Stimulated activated memory B cell treated with anti-CD40 and anti-IgM and Interleukin-4, amounts not matched to agents 10 μg/mL and 1 μg/mL and 100 μg/mL, for 72 hours (primary cell): ENCODE results near the gene ANAPC15.
A peak's percentile ranks its signal among the peaks of the same experiment; 100 is the strongest.
"Not testable (repeated sequence)": the region's sequence is repeated elsewhere in the genome, so short reads cannot be mapped to it uniquely, and the experiment has no call there.

ENCODE experiments used
- ATAC-seq: fragments of 150-1000 bp; cut with Tn5 transposase; 2 replicates; pipeline ENCODE4 v1.10.0; 2021
- H3K27ac Mint-ChIP-seq: one replicate; pipeline ENCODE4 v1.8.0; 2022; ENCODE audit warnings: mild to moderate bottlenecking, mixed read lengths
- H3K27me3 Mint-ChIP-seq: one replicate; pipeline ENCODE4 v1.8.0; 2022; ENCODE audit warnings: mixed read lengths
- H3K36me3 Mint-ChIP-seq: one replicate; pipeline ENCODE4 v1.8.0; 2022; ENCODE audit warnings: mixed read lengths
- H3K4me1 Mint-ChIP-seq: one replicate; pipeline ENCODE4 v1.8.0; 2022; ENCODE audit warnings: mixed read lengths
- H3K4me3 Mint-ChIP-seq: one replicate; pipeline ENCODE4 v1.8.0; 2022; ENCODE audit warnings: mild to moderate bottlenecking, moderate library complexity, mixed read lengths
- H3K9me3 Mint-ChIP-seq: one replicate; pipeline ENCODE4 v1.8.0; 2022; ENCODE audit warnings: mixed read lengths

ANAPC15 gene

DNA sequence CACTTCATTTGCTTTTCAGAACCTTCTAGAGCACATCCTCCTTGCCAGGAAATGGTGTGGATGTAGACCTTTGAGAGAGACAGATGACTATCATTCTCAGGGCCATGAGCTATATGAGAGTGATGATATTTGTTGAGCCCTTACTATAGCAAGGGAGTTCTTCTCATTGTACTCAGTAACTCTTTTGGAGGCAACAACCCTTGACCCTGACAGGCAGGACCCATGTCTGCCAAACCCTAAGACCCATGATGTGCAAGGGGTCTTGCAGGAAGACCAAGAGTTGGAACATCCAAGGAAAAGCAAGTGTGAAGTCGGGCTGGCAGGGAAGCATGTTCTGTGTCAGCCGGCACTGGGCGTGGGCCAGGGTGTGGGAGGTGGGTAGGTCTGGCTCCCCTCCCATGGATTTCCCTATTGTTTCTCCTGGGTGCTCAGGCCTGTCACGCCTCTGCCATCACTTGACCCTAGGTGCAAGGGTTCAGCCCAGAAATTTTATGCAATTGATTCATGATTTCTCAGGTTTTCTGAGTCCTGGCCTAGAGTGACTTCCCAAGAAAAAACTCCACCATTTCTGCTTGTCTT, 24.3 kb upstream of the ANAPC15 start:
- Mint-ChIP-seq H3K27me3 (peaks cover 19% of the 10 kb centered on the region), H3K4me1 (no peaks in the 10 kb centered on the region), H3K9me3 (peaks cover 4% of the 10 kb centered on the region), H3K4me3 (no peak overlapping the region), H3K27ac (no peak overlapping the region), H3K36me3 (no peaks in the 10 kb centered on the region)
- peak; percentile 7 for ATAC-seq

DNA sequence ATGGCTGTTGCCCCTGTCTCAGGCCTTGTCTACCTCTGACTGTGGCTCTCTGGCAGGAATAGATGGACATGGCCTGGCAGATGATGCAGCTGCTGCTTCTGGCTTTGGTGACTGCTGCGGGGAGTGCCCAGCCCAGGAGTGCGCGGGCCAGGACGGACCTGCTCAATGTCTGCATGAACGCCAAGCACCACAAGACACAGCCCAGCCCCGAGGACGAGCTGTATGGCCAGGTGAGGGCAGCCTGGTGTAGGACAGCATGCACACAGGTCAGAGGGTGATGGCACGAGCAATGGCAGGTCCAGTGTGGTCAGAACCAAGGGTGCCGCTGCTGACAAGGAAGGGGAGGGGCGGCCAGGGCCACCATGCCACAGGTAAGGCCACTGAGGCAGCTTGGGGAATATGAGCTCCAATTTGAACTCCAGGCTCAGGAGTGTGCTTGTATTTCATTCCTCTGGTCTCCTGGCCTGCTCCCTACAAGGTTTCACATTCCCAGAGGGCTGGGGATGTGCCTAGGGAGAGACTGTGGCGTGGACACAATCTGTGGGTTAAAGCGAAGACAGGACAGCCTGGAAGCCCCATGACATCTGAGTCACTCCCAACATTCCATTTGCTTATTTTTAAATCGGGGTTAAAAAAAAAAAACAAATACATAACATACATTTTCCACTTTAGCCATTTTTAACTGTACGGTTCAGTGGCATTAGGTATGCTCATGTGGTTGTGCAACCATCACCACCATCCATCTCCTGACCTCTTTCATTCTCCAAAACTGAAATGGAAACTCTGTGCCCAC, 23.6 kb upstream of the ANAPC15 start:
- Mint-ChIP-seq H3K9me3 (peaks cover 4% of the 10 kb centered on the region), H3K4me3 (no peak overlapping the region), H3K4me1 (no peaks in the 10 kb centered on the region), H3K27me3 (peaks cover 13% of the 10 kb centered on the region), H3K27ac (no peak overlapping the region), H3K36me3 (no peaks in the 10 kb centered on the region)
- peak; percentile 39 for ATAC-seq

DNA sequence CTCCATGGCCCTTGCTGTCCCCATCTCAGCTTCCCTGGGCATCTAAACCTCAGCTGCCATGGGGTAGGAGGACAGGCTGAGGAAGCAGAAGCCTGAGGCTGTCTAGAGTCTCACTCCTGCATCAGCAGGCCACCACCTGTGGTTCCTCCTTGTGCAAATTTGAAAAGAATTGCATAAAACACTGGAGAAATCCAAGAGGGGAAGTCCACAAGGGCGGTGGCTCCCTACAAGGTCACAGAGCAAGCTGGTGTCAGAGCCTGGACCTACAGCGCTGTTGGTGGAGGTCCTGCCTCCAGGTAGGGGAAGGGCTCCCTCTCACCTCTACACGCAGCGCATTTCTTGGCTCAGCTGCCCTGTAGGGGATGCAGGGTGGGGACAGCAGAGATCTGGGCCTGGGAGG, 23.0 kb upstream of the ANAPC15 start, which contains the start of gene FOLR3:
Gene FOLR3 (plus strand): TSS at position 253 of the 400 bp plus-strand sequence. CDS start 228 bp downstream, outside the sequence.
- not testable (repeated sequence) for H3K27ac Mint-ChIP-seq, H3K4me3 Mint-ChIP-seq, ATAC-seq, H3K9me3 Mint-ChIP-seq, H3K27me3 Mint-ChIP-seq, H3K4me1 Mint-ChIP-seq, H3K36me3 Mint-ChIP-seq

DNA sequence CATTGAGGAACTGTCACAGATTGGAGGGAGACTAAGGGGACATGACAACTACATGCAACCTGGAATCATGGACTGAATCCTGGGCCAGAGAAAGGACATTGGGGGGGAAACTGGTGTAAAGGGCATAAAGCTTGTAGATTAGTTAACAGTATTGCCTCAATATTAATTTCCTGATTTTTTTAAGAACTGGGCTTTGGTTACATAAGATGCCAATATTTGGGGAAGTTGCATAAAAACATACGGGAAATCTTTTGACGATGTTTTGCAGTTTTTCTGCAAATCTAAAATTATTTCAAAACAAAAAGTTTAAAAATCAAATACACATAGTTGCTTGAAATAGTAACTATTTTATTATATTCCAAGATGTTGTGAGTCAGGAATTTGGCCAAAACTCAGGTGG, 20.2 kb upstream of the ANAPC15 start:
- peaks cover 13% of the 10 kb centered on the region for H3K36me3 Mint-ChIP-seq
- H3K4me3 Mint-ChIP-seq = no peak overlapping the region
- H3K4me1 Mint-ChIP-seq = no peaks in the 10 kb centered on the region
- ATAC-seq = no peak
- H3K27me3 Mint-ChIP-seq = peaks cover 20% of the 10 kb centered on the region
- peaks cover 15% of the 10 kb centered on the region for H3K9me3 Mint-ChIP-seq
- no peak overlapping the region for H3K27ac Mint-ChIP-seq

DNA sequence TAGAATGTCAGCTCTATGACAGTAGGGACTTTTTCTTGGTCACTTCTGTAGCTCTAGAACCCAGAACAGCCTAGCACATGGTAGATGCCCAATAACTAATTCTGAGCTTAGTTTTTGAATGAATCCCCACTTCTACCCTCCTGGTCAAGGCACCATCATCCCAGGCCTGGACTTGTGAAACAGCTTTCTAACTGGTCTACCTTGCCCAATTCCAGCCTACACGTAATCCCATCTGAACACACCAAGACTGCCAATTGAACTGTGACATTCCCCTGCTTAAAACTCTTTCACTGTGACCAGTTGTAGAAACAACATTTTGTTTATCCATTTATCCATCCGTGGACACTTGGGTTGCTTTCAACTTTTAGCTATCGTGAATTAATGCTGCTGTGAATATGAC, 16.9 kb upstream of the ANAPC15 start:
- H3K36me3 Mint-ChIP-seq = peaks cover 14% of the 10 kb centered on the region
- H3K27ac Mint-ChIP-seq = no peak overlapping the region
- H3K4me1 Mint-ChIP-seq = no peaks in the 10 kb centered on the region
- no peak overlapping the region for H3K4me3 Mint-ChIP-seq
- H3K27me3 Mint-ChIP-seq = peaks cover 26% of the 10 kb centered on the region
- ATAC-seq = no peak
- peaks cover 10% of the 10 kb centered on the region for H3K9me3 Mint-ChIP-seq

DNA sequence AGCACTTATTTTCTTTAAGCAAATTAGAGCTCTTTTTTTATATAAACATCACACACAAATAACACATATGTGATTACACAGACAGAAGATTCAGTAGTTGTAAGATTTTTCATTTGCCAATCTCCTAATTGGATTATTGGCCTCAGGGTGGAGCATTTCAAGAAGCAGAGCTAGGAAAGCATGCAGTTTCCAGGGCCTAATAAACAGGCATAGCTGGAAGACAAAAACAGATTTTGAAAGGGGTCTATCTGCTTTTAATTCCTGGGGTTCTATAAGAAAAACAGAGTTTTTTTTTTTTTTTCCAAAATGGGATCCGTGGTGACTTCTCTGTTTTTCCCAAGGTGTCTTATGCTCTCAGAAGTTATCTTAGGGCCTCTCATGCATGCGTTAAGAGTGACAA, 15.4 kb upstream of the ANAPC15 start:
- H3K4me3 Mint-ChIP-seq = no peak overlapping the region
- H3K27ac Mint-ChIP-seq = no peak overlapping the region
- no peak for ATAC-seq
- peaks cover 40% of the 10 kb centered on the region for H3K27me3 Mint-ChIP-seq
- peaks cover 17% of the 10 kb centered on the region for H3K36me3 Mint-ChIP-seq
- H3K9me3 Mint-ChIP-seq = peaks cover 10% of the 10 kb centered on the region
- H3K4me1 Mint-ChIP-seq = no peaks in the 10 kb centered on the region

DNA sequence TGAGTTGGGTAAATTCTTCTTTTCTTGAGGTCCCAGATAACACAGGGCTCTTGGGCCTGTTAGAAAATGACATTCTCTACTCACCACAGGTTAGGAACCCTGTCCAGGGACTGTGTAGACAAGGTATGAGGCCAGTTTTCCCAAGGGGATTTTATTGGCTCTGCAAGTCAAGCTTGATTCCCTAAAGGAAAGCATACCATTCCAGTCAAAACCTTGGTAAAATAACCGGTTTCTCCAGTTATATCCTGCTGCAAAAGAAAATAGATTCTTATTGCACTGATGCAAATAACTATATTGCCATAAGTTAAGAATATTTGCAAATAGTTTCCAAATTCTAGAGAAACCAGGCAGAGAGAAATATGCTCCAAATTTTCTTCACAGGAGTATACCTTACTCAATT, 13.5 kb upstream of the ANAPC15 start:
- H3K27ac Mint-ChIP-seq = no peak overlapping the region
- peaks cover 43% of the 10 kb centered on the region for H3K27me3 Mint-ChIP-seq
- H3K36me3 Mint-ChIP-seq = peaks cover 17% of the 10 kb centered on the region
- H3K4me3 Mint-ChIP-seq = no peak overlapping the region
- no peaks in the 10 kb centered on the region for H3K4me1 Mint-ChIP-seq
- H3K9me3 Mint-ChIP-seq = peaks cover 10% of the 10 kb centered on the region
- ATAC-seq = no peak

DNA sequence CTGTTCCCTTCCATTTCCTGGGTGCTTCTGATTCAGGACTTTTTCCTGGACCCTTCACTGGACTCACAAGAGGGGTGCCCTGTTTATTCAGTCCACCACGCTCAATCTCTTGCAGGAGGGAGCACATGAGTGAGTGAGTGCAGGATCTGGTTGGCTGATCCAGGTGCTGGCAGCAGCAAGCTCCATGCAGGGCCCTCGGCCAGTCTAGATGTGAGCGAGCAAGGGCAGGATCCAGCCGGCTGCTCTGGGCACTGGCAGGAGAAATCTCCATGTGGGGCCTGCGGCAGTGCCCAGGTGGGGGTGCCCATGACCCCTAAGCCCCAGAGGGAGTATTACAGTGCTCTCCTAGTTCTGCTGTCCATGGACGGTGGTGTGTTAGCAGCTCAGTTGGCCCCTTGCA, 11.6 kb upstream of the ANAPC15 start:
- H3K9me3 Mint-ChIP-seq = peaks cover 7% of the 10 kb centered on the region
- ATAC-seq = no peak
- peaks cover 13% of the 10 kb centered on the region for H3K36me3 Mint-ChIP-seq
- H3K27me3 Mint-ChIP-seq = peaks cover 37% of the 10 kb centered on the region
- no peaks in the 10 kb centered on the region for H3K4me1 Mint-ChIP-seq
- H3K27ac Mint-ChIP-seq = no peak overlapping the region
- H3K4me3 Mint-ChIP-seq = no peak overlapping the region

DNA sequence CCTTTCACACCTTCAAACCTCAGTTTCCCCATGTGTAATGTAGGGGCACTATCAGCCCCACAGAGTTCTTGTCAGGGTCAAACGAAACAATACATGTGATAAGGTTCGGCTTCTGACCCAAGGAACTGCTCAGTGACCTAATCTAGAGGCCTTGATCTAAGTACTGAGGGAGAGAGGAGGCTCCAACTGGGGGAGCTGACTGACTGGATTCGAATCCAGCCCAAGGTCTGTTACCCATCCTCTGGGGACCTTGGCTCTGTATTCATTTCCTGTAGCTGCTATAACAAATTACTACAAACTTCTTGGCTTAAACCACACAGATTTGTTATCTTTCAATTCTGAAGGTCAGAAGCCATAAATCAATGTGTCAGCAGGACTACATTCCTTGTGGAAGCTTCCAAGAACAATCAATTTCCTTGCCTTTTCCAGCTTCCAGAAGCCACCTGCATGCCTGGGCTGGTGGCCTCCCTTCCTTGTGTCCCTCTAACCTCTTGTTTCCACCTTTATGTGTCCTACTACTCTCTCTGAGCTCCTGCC, 10.7 kb upstream of the ANAPC15 start:
- no peak for ATAC-seq
- Mint-ChIP-seq H3K27me3 (peaks cover 28% of the 10 kb centered on the region), H3K36me3 (peaks cover 5% of the 10 kb centered on the region), H3K27ac (no peak overlapping the region), H3K4me3 (no peak overlapping the region), H3K9me3 (no peaks in the 10 kb centered on the region), H3K4me1 (no peaks in the 10 kb centered on the region)

DNA sequence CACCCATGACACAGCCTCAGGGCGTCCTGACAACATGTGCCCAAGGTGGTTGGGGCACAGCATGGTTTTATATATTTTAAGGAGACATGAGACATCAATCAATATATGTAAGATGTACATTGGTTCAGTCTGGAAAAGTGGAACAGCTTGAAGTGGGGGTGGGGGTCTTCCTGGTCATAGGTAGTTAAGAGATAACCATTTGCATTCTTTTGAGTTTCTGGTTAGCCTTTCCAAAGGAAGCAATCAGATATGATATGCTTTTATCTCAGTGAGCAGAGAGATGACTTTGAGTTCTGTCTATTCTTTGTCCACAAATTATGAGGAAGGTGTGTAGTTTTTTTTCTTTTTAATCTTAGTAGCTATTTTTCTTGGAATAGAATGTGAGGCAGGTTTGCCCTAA, 10.1 kb upstream of the ANAPC15 start:
- H3K4me1 Mint-ChIP-seq = no peaks in the 10 kb centered on the region
- peaks cover 28% of the 10 kb centered on the region for H3K27me3 Mint-ChIP-seq
- no peak overlapping the region for H3K4me3 Mint-ChIP-seq
- no peaks in the 10 kb centered on the region for H3K9me3 Mint-ChIP-seq
- ATAC-seq = no peak
- H3K27ac Mint-ChIP-seq = no peak overlapping the region
- H3K36me3 Mint-ChIP-seq = peaks cover 5% of the 10 kb centered on the region

DNA sequence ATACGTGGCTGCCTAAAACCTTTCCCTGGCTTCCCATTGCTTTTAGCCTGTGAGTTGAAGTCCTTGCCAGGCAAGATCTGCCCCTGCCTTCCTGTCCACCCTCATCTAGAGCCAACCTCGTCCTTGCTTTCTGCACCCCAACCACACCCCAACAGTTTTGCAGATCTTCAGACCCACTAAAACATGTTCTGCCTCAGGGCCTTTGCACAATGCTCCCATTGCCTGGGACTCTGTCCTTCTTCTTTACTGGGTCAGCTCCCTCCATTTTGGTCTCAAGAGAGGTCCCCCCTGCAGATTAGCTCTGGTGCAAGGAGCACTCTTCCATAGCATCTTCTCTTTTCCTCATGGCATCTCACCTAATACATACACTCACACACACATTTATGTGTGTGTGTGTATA, 8.4 kb upstream of the ANAPC15 start:
- H3K36me3 Mint-ChIP-seq = peaks cover 5% of the 10 kb centered on the region
- H3K27ac Mint-ChIP-seq = no peak overlapping the region
- no peaks in the 10 kb centered on the region for H3K4me1 Mint-ChIP-seq
- no peak overlapping the region for H3K4me3 Mint-ChIP-seq
- H3K27me3 Mint-ChIP-seq = peaks cover 36% of the 10 kb centered on the region
- H3K9me3 Mint-ChIP-seq = no peaks in the 10 kb centered on the region
- no peak for ATAC-seq

DNA sequence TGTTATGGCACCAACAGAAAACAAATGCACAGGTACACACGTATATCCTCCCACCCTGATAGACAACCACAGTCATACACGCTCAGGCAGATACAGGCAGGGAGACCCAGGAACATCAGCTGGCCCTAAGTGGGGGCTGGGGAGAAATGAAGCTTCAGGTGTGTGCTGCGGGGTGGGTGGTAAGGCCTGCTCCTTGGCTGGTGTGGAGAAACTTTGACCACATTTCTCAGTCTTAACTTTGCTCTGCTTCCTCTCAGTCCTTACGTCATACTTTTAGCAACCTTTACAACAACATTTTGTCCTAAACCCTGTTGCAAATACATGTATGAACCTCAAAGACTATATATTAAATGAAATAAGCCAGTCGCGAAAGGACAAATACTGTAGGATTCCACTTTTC, 6.7 kb upstream of the ANAPC15 start:
- no peaks in the 10 kb centered on the region for H3K9me3 Mint-ChIP-seq
- peaks cover 28% of the 10 kb centered on the region for H3K27me3 Mint-ChIP-seq
- H3K27ac Mint-ChIP-seq = no peak overlapping the region
- H3K36me3 Mint-ChIP-seq = peaks cover 2% of the 10 kb centered on the region
- ATAC-seq = no peak
- no peak overlapping the region for H3K4me3 Mint-ChIP-seq
- H3K4me1 Mint-ChIP-seq = no peaks in the 10 kb centered on the region

DNA sequence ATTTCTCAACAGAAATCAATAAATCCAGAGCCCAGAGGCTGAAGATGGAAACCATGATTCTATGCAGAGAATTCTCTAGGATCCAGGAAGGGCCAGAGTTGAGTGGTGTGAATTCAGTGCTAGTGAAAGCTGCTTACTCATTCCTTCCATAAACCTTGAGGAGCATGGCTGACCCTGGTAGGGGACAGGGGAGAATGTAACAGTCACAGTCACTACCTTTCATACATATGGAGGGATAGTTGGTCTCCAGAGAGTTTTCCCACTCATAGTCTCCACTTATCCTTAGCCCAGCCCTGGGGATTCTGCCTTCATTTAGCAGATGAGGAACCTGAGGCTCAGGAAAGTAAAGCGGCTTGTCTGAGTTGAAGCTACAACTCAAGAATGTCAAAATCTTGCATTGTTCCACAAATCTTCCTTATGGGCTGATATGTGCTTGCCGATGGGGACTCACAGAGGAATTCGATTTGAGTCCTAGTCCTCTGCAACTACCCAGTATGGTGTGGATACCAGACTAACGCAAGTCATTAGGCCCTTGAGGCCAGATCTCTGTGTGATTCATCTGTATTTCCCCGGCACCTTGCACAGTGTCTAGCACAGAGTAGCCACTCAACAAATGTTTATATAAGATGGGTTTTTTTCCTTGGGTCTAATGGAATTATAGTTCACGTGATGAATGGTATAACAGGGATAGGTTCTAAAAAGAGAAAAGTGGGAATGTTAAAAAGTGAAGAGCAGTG, 3.7 kb upstream of the ANAPC15 start:
- Mint-ChIP-seq H3K9me3 (no peaks in the 10 kb centered on the region), H3K27me3 (peaks cover 15% of the 10 kb centered on the region), H3K4me1 (peaks cover 12% of the 10 kb centered on the region), H3K27ac (no peak overlapping the region), H3K36me3 (no peaks in the 10 kb centered on the region), H3K4me3 (no peak overlapping the region)
- no peak for ATAC-seq

DNA sequence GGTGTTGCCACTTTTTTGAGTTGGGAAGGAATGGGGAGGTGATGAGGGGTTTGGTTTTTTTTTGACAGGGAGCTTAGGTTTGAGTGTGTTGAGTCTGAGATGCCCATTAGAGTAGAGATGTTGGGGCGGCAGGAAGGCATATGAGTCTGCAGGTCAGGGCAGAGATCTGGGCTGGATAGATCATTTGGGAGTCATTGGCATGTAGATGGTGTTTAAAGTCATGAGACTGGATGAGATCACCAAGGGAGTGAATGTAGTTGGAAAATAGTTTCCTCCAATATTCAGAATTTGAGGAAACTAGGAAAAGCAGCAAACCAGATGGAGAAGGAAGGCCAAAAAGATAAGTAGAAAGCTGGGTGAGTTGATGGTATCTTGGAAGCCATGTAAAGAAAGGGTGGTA, 2.1 kb upstream of the ANAPC15 start:
- no peak for ATAC-seq
- H3K4me1 Mint-ChIP-seq = peaks cover 16% of the 10 kb centered on the region
- H3K9me3 Mint-ChIP-seq = no peaks in the 10 kb centered on the region
- no peak overlapping the region for H3K27ac Mint-ChIP-seq
- peaks cover 8% of the 10 kb centered on the region for H3K27me3 Mint-ChIP-seq
- H3K4me3 Mint-ChIP-seq = no peak overlapping the region
- H3K36me3 Mint-ChIP-seq = peaks cover 6% of the 10 kb centered on the region

DNA sequence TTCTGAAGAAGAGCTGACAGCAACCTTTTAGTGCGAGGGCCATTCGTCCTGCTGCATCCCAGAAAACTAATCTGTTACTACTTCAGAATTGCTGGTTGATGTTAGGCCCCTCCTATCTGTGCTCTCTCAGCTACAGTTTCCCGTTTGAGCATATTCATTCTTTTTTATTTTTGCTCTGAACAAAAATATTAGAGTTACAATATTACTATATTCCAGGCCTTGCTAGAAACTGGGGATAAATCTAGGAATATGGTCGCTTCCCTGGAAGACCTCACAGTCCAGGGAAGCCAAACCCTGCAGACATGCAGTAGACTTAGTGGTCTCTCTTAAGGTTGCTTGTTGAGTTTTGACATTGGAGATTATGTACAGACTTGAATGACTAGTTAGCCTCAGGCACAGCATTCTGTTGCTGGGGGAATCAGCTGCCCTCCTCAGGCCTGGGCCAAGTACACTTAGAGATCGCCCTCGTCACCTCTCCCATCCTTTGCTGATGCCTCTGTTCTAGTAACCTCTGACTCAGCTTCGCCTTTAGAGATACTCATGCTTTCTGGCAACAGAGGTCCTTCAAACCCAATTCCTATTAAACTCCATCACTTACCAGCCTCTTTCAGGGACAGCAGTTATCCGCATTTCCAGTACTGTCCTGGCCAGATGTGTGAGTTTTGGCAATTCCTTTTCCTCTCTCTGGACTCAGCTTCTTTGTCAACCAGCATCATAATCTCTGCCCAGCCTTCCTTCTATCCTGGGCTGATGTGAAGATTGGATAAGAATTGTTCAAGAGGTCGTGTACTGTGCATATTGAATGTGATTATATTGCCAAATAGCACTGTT, 698 bp upstream of the ANAPC15 start:
- Mint-ChIP-seq H3K4me1 (peaks cover 16% of the 10 kb centered on the region), H3K4me3 (peak overlapping the region; percentile 86), H3K27me3 (peaks cover 8% of the 10 kb centered on the region), H3K9me3 (no peaks in the 10 kb centered on the region), H3K36me3 (peaks cover 6% of the 10 kb centered on the region), H3K27ac (peak overlapping the region; percentile 97)
- ATAC-seq = no peak
